Measurements from ENCODE around the gene TMEM221.

Gene TMEM221

DNA sequence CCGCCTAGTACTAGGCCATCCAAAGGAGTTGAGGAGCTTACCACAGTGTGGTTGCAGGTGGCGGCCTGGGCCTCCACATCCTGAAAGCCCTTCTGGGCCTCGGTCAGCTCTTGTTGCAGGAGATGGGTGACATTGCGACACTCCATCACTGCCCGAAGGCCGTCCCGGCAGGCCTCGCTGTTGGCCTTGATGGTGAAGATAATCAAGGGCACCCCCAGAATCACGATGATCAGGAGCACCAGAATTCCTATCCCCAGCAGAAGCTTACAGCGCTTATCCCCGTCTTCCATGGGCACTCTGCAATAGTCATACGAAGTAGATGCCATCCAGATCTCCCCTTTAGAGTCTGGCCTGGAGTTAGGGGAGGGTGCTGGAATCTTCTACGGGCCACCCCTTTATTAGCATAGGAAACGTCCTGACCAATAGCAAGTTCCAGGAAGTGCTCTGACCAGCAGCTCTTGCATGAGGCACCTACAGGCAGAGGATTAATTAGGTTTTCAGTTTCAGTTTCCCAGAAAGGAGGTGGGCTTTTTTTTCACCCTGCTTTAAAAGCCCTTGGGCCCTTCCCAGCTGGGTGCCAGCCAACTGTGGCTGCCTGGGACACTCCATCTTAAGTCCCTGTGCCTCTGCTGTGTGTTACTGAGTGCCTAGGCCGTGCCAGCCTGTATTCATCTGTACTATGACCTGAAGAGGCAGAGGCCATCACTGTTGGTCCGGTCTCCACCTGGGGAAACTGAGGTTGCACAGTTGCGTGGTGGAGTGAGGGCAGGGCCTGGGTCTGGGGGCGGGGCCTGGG lies 43.0 kb downstream of the TMEM221 start, which contains the start of gene BST2:
TSS of gene BST2 (minus strand) at position 381 of the 796 bp plus-strand sequence. CDS start at position 326, 55 bp downstream.
- DNase-seq (ENCODE audit: low read depth) = no peak

DNA sequence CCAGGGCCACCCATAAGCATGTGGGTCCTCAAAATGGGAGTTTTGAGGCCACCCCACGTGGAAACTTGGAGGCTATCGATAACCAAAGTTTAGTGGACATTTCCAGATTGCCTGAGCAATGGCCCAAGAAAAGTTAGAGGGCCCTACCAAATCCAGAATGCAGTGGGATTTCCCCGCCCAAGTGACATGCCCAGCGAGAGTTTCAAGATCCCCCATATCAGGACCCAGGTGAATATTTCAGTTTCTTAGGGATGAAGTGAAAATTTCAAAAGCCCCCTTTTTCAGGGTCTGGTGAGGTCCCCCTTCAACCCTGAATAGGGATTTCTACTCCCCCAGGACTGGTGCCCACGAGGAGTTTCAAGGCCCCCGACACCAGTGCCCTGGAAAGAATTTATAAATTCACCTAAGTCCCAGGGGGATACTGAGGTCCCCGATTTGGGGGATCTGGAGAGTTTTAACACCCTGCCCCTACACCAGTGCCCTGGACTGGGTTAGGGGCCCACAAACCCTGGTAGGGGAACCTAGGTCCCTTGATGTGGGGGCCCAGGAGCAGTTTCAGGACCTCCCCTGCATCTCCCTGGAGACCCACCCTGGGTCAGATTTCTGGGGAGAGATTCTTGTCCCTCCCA lies 43.7 kb downstream of the TMEM221 start:
- no peak for DNase-seq (ENCODE audit: low read depth)

DNA sequence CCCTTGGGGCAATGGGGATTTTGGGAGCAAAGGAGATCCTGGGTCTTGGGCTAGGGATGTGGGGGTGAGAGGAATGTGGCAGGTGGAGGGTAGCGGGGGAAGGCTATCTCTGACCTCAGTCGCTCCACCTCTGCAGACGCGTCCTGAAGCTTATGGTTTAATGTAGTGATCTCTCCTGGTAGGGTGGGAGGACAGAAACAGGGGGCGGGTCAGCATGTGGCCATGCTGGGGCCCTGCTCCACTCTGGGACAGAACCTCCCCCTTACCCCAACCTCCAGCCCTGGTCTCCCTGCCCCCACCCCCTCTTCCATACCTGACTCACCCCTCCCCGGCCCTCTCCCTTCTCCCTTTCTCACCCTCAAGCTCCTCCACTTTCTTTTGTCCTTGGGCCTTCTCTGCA lies 44.5 kb downstream of the TMEM221 start:
- no peak for DNase-seq (ENCODE audit: low read depth)

DNA sequence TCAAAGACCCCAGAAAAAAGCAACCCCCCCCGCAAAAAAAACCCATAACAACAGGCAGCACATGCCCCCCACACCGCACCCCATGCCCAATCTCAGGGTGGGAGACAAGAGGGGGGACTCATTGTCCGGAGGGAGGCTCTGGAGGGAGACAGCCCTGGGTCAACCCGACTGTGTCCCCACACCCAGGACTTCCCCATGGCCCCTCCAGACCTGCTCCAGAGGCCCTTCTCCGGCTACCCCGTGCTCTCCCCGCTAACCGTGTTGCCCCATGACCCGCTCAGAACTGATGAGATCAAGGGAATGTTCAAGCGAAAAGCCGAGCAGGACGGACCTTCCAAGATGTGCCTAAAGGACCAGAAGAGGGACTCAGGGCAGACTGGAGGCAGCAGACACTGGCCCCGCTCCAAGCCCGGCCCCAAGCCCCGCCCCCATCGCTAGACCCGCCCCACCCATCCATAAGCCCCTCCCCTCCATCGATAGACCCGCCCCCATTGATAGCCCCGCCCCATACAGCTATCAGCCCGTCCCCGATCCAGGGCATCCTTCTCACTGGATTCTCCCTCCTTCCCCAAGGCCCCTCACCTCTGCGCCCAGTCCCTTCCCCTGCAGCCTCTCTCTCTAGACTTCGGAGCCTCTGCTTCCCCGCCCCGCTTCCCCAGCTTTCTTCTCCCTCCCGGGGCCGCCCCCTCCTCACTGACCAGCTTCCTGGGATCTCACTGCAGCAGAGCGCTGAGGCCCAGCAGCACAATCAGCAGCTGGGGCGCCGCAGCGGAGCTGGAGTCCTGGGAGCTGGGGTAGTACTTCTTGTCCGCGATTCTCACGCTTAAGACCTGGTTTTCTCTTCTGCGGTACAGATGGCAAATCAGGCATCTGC lies 45.2 kb downstream of the TMEM221 start:
- DNase-seq (ENCODE audit: low read depth) = no peak

DNA sequence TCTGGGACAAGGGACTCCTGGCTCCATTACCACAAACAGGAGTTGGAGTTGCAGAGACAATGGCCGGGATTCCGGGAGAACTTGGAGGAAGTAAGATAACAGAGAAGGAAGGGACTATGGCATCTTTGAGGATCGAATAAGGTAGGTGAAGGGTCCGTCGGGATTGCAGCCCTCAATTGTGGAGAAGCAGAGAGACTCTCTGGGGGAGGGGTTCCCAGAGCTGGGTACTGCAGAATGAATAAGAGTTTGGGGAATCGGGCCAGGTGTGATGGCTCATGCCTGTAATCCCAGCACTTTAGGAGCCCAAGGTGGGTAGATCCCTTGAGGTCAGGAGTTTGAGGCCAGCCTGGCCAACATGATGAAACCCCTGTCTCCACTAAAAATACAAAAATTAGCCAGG lies 46.8 kb downstream of the TMEM221 start:
- DNase-seq (ENCODE audit: low read depth) = no peak

DNA sequence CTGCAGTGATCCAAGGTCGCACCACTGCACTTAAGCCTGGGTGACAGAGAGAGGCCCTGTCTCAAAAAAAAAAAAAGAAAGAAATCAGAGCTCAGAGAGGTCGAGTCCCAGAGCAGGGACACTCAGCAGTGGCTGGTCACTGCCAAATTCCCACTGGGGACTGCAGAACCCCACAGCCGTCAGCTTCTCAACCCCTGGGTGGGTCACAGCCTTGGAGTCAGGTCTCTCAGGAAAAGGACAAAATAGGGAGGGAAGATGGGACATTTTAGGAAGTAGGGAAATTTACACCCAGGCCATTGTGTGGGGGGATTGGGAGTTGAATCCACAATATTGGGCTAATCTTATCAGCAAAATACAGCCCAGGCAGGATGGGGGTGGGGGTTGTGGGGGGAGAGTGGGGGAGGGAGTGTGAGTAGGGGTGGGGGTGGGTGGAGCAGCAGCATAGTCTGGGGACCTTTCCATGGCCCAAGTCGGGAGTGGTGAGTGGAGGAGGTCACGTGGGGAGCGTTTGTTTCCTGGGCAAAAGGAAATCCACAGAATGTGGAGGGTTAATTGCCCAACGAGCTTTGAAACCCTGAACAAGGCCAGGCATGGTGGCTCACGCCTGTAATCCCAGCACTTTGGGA lies 49.5 kb downstream of the TMEM221 start:
- no peak for DNase-seq (ENCODE audit: low read depth)

DNA sequence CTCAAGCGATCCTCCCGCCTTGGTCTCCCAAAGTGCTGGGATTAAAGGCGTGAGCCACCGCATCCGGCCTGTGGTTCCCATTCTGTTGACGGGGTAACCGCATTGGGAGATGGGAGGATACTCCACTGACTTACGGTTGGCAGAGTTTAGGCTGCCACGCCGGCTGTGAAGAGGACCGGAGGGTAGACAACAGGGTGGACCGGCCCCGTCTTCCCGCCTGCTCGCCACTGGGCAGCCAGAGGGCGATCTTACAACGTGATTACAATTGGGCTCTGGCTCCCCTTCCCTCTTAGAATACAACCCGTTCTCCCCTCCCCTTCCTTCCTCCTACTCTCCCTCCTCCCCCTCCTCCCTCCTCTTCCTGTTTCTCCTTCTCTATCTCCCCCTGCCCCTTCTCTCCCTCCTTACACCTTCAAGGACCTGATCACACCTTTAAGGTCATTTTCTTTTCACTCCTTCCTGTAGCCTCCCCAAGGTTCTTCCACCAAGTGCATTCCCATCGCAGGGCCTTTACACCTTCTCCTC lies 53.5 kb downstream of the TMEM221 start:
- DNase-seq (ENCODE audit: low read depth) = peak; percentile 37

DNA sequence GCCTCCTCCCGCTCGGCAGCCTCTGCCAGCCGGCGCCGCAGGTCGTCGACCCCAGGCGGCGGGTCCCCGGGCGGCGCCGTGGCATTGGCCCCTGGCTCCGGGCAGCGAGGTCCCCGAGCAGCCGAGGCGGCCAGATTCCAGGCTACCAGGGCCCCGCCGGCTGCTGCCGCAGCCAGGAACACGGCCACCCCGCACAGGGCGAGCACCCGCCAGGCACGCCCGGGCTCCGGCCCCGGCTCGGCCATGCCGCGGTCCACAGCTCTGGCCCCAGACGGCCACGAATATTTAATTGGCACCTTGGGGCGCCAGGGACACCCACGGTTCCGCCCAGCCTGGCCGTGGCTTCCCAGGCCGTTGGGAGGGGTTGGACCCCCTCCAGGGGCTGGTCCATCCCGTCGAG lies 54.6 kb downstream of the TMEM221 start, which contains the start of gene CCDC194:
TSS of gene CCDC194 (minus strand) at position 283 of the 400 bp plus-strand sequence. CDS start at position 245, 38 bp downstream.
- no peak for DNase-seq (ENCODE audit: low read depth)

DNA sequence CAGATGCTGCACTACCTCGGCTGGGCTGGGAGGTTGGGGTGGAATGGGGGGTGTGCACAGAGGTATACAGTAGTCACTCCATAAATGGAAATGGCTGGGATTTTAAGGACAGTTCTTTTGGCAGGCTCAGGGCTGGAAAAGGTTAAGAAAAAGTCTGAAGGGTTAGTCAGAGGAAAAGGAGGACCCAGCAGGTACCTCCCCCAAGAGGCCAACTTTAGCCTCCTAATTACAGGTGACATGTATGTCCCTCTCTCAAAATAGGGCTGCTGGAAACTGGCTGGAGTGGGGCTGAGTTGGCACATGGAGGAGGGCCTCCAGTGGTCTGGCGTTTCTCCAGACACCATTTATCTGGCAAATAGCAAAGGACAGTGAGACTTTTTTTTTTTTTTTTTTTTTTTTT lies 55.5 kb downstream of the TMEM221 start:
- no peak for DNase-seq (ENCODE audit: low read depth)

DNA sequence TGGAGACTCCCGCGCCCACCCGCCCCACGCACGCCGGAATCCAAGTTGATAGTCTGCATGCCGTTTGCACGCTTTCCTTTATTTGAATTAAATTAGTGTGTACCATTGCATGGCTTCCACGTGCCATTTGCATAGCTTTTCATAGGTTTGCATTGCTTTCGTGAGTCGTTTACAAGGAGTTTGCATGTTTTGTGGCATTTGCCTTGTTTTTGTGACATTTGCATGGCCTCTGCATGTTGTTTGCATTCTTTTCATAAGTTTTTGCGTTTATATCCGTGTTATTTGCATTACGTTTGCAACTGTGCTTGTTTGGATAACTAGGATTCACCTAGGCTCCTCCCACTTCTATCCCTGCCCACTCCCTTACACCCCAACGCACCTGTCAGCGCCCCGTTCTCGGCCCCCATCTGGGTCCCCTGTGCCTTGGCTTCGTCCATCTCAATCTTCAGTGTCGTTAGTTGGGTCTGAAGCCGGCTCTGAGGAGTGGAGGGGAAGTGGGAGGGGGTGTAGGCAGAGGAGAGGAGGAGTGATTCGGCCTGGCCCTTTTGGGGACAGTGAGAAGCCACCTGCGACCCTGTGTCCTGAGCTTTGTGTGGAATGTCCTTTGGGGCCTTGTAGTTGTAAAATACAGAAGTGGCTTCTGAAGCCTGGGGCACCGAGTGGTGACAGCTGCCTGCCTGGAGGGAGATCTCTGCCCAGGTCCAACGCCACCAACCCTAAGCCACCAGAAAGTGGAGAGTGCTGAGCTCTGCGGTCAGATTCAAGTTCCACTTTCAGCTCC lies 56.9 kb downstream of the TMEM221 start:
- DNase-seq (ENCODE audit: low read depth) = no peak

DNA sequence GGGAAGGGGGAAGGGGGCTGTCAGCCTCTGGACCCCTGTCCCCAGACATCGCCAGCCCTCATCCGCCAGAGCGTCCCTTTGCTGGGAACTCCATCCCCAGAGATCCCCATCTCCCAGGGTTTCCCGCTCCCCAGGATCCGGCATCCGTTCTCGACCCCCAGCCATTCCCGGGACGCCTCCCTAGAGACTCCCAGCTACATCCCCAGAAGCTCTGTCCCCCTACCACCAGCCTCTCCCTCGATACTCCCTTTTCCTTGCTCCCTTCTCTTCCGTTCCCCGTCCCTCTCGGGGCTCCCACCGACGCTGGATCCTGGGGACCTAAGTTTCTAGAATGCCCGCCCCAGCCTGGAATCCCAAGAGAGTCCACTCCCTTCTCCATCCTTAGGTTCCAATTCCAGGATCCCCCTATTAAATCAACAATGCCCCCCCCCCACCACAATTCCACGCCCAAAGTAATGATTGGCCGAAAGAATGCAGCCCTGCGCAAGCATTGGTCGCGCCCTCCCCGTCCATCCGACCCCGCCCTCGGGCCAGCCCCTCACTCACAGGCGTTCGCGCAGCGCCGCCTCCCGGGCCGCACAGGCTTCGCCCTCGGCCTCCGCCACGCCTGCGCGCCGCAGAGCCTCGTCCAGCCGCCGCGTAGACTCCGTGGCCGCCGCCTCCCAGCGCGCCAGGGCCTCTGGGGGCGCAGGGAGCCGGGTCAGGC lies 57.6 kb downstream of the TMEM221 start:
- DNase-seq (ENCODE audit: low read depth) = peak; percentile 75

DNA sequence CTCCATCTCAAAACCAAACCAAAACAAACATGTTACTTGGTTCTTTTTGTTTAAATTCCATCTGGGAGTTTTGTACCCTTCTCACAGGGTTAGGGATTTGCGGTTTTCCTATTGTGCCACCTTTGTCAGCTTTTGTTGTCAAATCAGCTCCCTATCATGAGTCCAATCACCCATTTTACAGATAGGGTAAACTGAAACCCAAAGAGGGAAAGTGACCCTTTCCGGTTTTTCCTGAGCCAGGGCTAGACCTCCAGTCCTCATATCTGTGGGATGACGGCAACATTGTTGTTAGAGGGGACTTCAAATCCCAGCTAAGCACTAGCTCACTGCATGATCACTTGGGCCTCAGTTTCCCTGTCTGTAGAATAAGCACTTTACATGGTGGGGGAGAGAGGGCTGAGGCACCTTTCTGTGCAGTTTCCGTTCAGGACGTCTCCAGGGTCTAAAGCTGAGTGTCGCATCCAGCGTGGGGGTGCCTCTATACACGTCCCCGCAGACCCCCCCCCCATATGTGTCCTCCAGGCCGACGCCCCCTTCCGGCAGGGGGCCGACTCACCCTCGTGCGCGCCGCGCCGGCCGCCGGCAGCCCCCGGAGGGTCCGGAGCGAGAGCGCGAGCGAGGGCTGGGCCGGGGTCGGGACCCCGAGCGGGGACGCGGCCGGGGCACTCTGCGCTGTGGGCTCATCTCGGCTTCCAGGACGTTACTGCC lies 58.4 kb downstream of the TMEM221 start:
- no peak for DNase-seq (ENCODE audit: low read depth)

DNA sequence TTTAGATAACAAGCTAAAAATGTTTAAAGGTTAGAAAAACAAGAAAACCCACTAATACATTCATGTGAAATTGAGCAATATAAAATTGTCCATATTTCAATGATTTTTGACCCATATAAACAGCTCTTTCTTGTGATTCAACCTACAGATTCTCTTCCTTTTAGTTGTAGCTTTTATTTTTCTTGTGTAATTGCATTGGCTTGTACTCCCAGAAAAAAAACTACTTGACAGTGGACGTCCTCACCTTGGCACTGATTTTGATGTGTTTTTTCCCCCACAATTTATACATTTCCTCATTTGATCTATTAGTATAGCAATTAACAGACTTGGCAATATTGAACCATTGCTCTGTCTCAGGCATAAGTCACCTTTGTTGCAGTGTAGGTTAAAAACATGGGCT lies 59.2 kb downstream of the TMEM221 start:
- no peak for DNase-seq (ENCODE audit: low read depth)

DNA sequence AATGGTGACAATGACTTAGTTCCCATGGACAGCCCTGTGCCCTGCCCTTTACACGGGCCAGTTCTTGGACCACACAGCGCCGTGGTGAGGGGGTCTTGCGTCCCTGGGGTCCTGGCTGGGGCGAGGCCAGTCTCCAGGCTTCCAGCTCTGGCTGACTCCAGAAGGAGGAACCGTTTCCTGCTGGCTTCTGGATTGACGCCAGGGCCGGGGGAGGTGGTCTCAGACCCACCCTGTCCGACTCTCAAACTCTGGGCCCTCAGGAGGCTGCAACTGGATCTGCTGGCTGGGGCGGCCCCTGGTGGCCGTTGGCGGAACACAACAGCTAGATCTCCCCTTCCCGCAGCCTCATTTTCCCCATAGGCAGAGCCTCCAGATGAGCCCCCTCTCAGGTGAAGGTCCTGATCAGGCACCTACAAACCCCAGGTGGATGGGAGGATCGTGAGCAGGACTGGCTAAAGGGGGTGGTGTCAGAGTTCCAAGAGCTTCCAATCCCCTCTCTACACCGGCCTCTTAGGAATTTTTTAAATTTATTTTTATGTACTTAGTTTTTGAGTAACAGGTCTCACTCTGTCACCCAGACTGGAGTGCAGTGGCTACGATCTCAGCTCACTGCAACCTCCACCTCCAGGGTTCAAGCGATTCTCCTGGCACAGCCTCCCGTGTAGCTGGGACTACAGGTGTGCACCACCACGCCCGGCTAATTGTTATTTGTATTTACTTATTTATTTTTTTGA lies 62.4 kb downstream of the TMEM221 start:
- no peak for DNase-seq (ENCODE audit: low read depth)
